Regular cardiac myocyte (primary cell): Measurements from ENCODE around the gene SEC24A. TPM values are rescaled to one million over a fixed set of nuclear protein-coding genes. Genes with fewer than 3 reads are reported as not detected.

Experiments used
- total RNA-seq: library from RNA; depleted of rRNA; stranded (reverse); fragments of >200 nt; gene quantifications from 2 replicates; pipeline ENCODE4 v1.2.3, GENCODE V29; 2014

SEC24A gene
- total RNA-seq, result 27.6 and 30.2 TPM in 2 replicates

GRCh38 chr5:134648425-134649162 lies at the start of gene SEC24A:
TSS of gene SEC24A (plus strand) at chr5:134648785. CDS start at chr5:134649077, 292 bp downstream.

GRCh38 chr5:134738133-134738962 lies 89.8 kb downstream of the SEC24A start, which contains the start of gene CAMLG:
TSS of gene CAMLG (plus strand) at chr5:134738548. CDS start at chr5:134738621, 73 bp downstream.

GRCh38 chr5:134758504-134759341 lies 110.1 kb downstream of the SEC24A start, which contains the start of gene DDX46:
TSS of gene DDX46 (plus strand) at chr5:134758779. CDS start at chr5:134758939, 160 bp downstream.

Other genes starting within 250 kb of the SEC24A start
- 17.5 and 49.7 TPM in 2 replicates for gene CDKN2AIPNL, start 236.9 kb upstream of the SEC24A start, total RNA-seq
- 22.6 and 28.8 TPM in 2 replicates for gene JADE2, start 123.1 kb upstream of the SEC24A start, total RNA-seq
- gene SAR1B, start 16.0 kb upstream of the SEC24A start, total RNA-seq, result 43.1 and 108 TPM in 2 replicates
- 30.9 and 47.9 TPM in 2 replicates for gene CAMLG, start 89.8 kb downstream of the SEC24A start, total RNA-seq
- 18.9 and 25.3 TPM in 2 replicates for gene DDX46, start 110.0 kb downstream of the SEC24A start, total RNA-seq
- gene C5orf24, start 197.2 kb downstream of the SEC24A start, total RNA-seq, result 36.6 TPM in 2 replicates
- gene TXNDC15, start 225.6 kb downstream of the SEC24A start, total RNA-seq, result 166 and 235 TPM in 2 replicates